GM12878 (cell line): ENCODE results near the gene SNX22. TPM values are rescaled to one million over a fixed set of nuclear protein-coding genes. Genes with fewer than 3 reads are reported as not detected.

Experiments
- ATAC-seq: fragments of 200-7000 bp; cut with Tn5 transposase; 3 replicates; pipeline ENCODE4 v1.9.1; 2020; ENCODE audit warnings: mild to moderate bottlenecking, moderate library complexity
- BruUV-seq: library from RNA; stranded (reverse); fragments of 400-500 nt; replicated peaks from 2 replicates; lab custom pipeline; 2021; lab: Mats Ljungman, UMichigan
- CTCF ChIA-PET: fragments of 300-600 bp; sonication (Branson Sonifier 250); formaldehyde crosslinking; extraction: SDS; loops from one replicate; lab custom pipeline; 2021; ENCODE audit warnings: inconsistent platforms; lab: Yijun Ruan, JAX
- POLR2A ChIA-PET: fragments of 350-600 bp; formaldehyde crosslinking; extraction: SDS; loops from one replicate; lab custom pipeline; 2021; ENCODE audit warnings: inconsistent platforms; lab: Charles Lee
- RAD21 ChIA-PET: fragments of 300-600 bp; sonication (Branson Sonifier 250); formaldehyde crosslinking; loops from one replicate; lab custom pipeline; 2023; ENCODE audit warnings: antibody characterized with exemption; ENCODE audit not compliant: unreplicated experiment; lab: Charles Lee
- SMC1A ChIA-PET: fragments of 300-600 bp; sonication (Branson Sonifier 250); formaldehyde crosslinking; loops from one replicate; lab custom pipeline; 2023; ENCODE audit not compliant: unreplicated experiment, uncharacterized antibody; lab: Charles Lee
- DNase-seq: peaks from one replicate; pipeline ENCODE4 v3.0.0-alpha.2; 2011; ENCODE audit warnings: low read depth, low spot score
- FAIRE-seq: peaks from 3 replicates; lab custom pipeline; 2011; peaks lifted over from hg19 to GRCh38; lab: Jason Lieb, UNC
- H2AFZ ChIP-seq: 2 replicates; pipeline ENCODE4 v1.6.0; 2011; ENCODE audit warnings: low read depth, low read length, control low read depth; ENCODE audit not compliant: control insufficient read depth
- H3K27ac ChIP-seq: 2 replicates; pipeline ENCODE4 v1.5.1; 2011; ENCODE audit warnings: control low read depth; ENCODE audit not compliant: control insufficient read depth, insufficient read depth
- H3K27me3 ChIP-seq, 2 experiments: replicated peaks in 1 of 2; 2 replicates each; pipeline versions ENCODE4 v1.6.0 to v1.6.1; 2011; ENCODE audit warnings: low read length in 1 of 2; ENCODE audit not compliant: control insufficient read depth in 2 of 2, insufficient read depth in 2 of 2
- H3K36me3 ChIP-seq, 2 experiments: 2 replicates each; pipeline ENCODE4 v1.5.1; 2011; ENCODE audit warnings: low read length in 1 of 2; ENCODE audit not compliant: control insufficient read depth in 2 of 2, insufficient read depth in 2 of 2
- H3K4me1 ChIP-seq: 2 replicates; pipeline ENCODE4 v1.6.1; 2011; ENCODE audit warnings: mild to moderate bottlenecking, low read length, moderate library complexity, mixed read lengths; ENCODE audit not compliant: control insufficient read depth, insufficient read depth
- H3K4me2 ChIP-seq: 2 replicates; pipeline ENCODE4 v1.6.0; 2011; ENCODE audit warnings: control low read depth; ENCODE audit not compliant: control insufficient read depth, insufficient read depth
- H3K4me3 ChIP-seq: fragments of 200-600 bp; sonication (generic); 2 replicates; pipeline ENCODE4 v1.5.1; 2016
- H3K79me2 ChIP-seq: 2 replicates; pipeline ENCODE4 v1.6.0; 2011; ENCODE audit warnings: low read length; ENCODE audit not compliant: control insufficient read depth, insufficient read depth
- H3K9ac ChIP-seq: 2 replicates; pipeline ENCODE4 v1.8.0; 2011; ENCODE audit warnings: low read length, control low read depth, mixed read lengths; ENCODE audit not compliant: control insufficient read depth, insufficient read depth
- H3K9me3 ChIP-seq: replicated peaks from 3 replicates; pipeline ENCODE4 v1.5.1; 2011; ENCODE audit warnings: mild to moderate bottlenecking, low read length; ENCODE audit not compliant: control insufficient read depth, insufficient read depth
- H4K20me1 ChIP-seq: 2 replicates; pipeline ENCODE4 v1.6.0; 2011; ENCODE audit not compliant: control insufficient read depth, insufficient read depth
- HCFC1 ChIP-seq: fragments of 150-350 bp; IDR thresholded peaks from 2 replicates; pipeline ENCODE4 v1.6.1; 2014; ENCODE audit warnings: low read length
- HDAC2 ChIP-seq: fragments of 200-600 bp; sonication (generic); IDR thresholded peaks from 2 replicates; pipeline ENCODE4 v1.6.1; 2017
- KDM1A ChIP-seq: fragments of 200-600 bp; sonication (generic); IDR thresholded peaks from 2 replicates; pipeline ENCODE4 v1.6.1; 2016; ENCODE audit warnings: borderline replicate concordance
- MEF2A ChIP-seq: IDR thresholded peaks from 2 replicates; pipeline ENCODE4 v1.6.1; 2011; ENCODE audit warnings: low read depth, mild to moderate bottlenecking, low read length, moderate library complexity; ENCODE audit not compliant: insufficient read depth
- MTA3 ChIP-seq: IDR thresholded peaks from 2 replicates; pipeline ENCODE4 v1.6.1; 2012; ENCODE audit warnings: low read length, inconsistent platforms, borderline replicate concordance
- PAX8 ChIP-seq: fragments of 450-650 bp; IDR thresholded peaks from 2 replicates; pipeline ENCODE4 v1.6.1; 2017; ENCODE audit warnings: mild to moderate bottlenecking, moderate library complexity
- RAD51 ChIP-seq: fragments of 450-650 bp; IDR thresholded peaks from 2 replicates; pipeline ENCODE4 v1.6.1; 2016; ENCODE audit warnings: moderate library complexity, mild to moderate bottlenecking, inconsistent platforms
- SIN3A ChIP-seq: IDR thresholded peaks from 2 replicates; pipeline ENCODE4 v1.6.1; 2012; ENCODE audit warnings: low read depth, low read length, improper control_type of control experiment
- TCF12 ChIP-seq: IDR thresholded peaks from 2 replicates; pipeline ENCODE4 v1.6.1; 2011; ENCODE audit warnings: low read depth, mild to moderate bottlenecking, low read length
- ZNF217 ChIP-seq: fragments of 450-650 bp; IDR thresholded peaks from 2 replicates; pipeline ENCODE4 v1.6.1; 2017; ENCODE audit warnings: antibody characterized with exemption, mild to moderate bottlenecking
- ZNF24 ChIP-seq: fragments of 450-650 bp; IDR thresholded peaks from 2 replicates; pipeline ENCODE4 v1.6.1; 2017; ENCODE audit warnings: antibody characterized with exemption, mild to moderate bottlenecking
- WGBS: methylation state at CpG from one replicate; pipeline ENCODE4 v1.1.6; 2016; ENCODE audit warnings: low lambda C conversion rate; ENCODE audit not compliant: insufficient replicate concordance, insufficient coverage; ENCODE audit errors: missing lambda C conversion rate; 5-methylcytosine and 5-hydroxymethylcytosine counted together
- in situ Hi-C: fragments of 300-500 bp; cut with MboI; formaldehyde crosslinking; loops from 9 replicates; pipeline ENCODE4 v1.14.3; 2018; ENCODE audit warnings: mixed read lengths
- intact Hi-C: fragments of 100-400 bp; cut with micrococcal nuclease; formaldehyde crosslinking; loops from one replicate; pipeline ENCODE4 v1.14.2; 2022; ENCODE audit not compliant: unreplicated experiment
- polyA plus RNA-seq, 11 experiments: library from polyadenylated mRNA; depleted of rRNA in 4 of 11; unstranded in 6 of 11; stranded (reverse) in 5 of 11; fragments of >200 nt; fragmentation: Nextera tagmentation in 4 of 11; fragmentation: Illumina TruSeq in 1 of 11; extraction: Ambion mirVana in 4 of 11; extraction: Trizol in 1 of 11; gene quantifications; 1 replicate in 1 of 11; 2 replicates in 10 of 11; pipeline versions ENCODE4 v1.2.1 to v1.2.3, GENCODE V29; 2011 to 2016; ENCODE audit warnings: inconsistent platforms in 2 of 11, missing spikeins in 2 of 11, low read depth in 1 of 11
- total RNA-seq, 4 experiments: library from RNA; depleted of rRNA in 3 of 4; stranded (reverse); fragments of >200 nt in 3 of 4; fragmentation: Illumina TruSeq in 1 of 4; extraction: Trizol in 1 of 4; gene quantifications; 2 replicates each; pipeline versions ENCODE4 v1.2.1 to v1.2.3, GENCODE V29; 2013 to 2021
- TF ChIP-seq, protein P1 (sequence below): fragments of 450-650 bp; IDR thresholded peaks from 2 replicates; pipeline ENCODE4 v1.6.1; 2017; ENCODE audit warnings: antibody characterized with exemption, mild to moderate bottlenecking, moderate library complexity

SNX22 gene
- total and polyA plus RNA-seq, 10 of the 15 experiments (the other 5 are each of a cell fraction or from before 2014, with no cell fraction given) = 4.4 to 29.0 (median 8.7) TPM

DNA sequence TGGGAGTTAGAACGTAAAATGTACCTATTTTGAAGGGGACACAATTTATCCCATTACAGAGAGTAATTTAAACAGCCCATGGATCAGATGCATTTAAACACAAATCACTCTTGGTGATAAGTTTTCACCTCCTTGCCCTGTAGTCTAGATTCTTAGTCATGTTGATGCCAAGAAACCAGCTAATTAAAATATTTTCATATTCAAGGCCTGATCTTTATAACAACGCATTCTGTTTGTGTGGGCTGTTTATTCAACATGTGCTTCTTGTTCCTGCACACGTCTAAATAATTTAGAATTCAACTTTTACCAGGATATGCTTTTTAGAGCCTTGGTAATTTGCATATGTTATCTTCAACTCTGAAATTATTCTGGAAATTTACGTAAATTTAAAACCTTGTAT, 29.9 kb upstream of the SNX22 start:
- Histone ChIP-seq H3K4me1 (no peaks in the 10 kb centered on the region), H3K79me2 (no peaks in the 10 kb centered on the region), H3K9me3 (no peaks in the 10 kb centered on the region; the same call in 2 of the 3 replicates), H4K20me1 (no peaks in the 10 kb centered on the region), H3K9ac (no peak overlapping the region), H3K27ac (no peak overlapping the region), H3K27me3 (no peaks in the 10 kb centered on the region), H3K4me2 (no peak overlapping the region), H2AFZ (no peak overlapping the region), H3K4me3 (no peak overlapping the region), H3K36me3 (peaks cover 13 to 37% of the 10 kb centered on the region in 2 experiments)
- WGBS = 67% methylated on average over 4 of the region's 4 CpGs
- ATAC-seq (no peak), FAIRE-seq (no peak), DNase-seq (no peak)
- POLR2A ChIA-PET = interaction anchor here (1.7 kb wide), 1 partner anchor 10 kb away, joined by 4 read pairs; no protein-coding TSS in a partner anchor
- in situ Hi-C loops = no loop called here
- intact Hi-C loops = no loop called here
- CTCF ChIA-PET = interaction anchor here (0.9 to 1.9 kb wide), 4 partner anchors 9 to 110 kb away, joined by 3 to 5 read pairs (median 3); no protein-coding TSS in a partner anchor
- TF ChIP-seq MTA3 (no peak), SIN3A (no peak), KDM1A (no peak), RAD51 (no peak), HDAC2 (no peak), HCFC1 (no peak), ZNF217 (no peak), PAX8 (no peak), TCF12 (no peak), ZNF24 (no peak), MEF2A (no peak)
- TF ChIP-seq, protein P1, sequence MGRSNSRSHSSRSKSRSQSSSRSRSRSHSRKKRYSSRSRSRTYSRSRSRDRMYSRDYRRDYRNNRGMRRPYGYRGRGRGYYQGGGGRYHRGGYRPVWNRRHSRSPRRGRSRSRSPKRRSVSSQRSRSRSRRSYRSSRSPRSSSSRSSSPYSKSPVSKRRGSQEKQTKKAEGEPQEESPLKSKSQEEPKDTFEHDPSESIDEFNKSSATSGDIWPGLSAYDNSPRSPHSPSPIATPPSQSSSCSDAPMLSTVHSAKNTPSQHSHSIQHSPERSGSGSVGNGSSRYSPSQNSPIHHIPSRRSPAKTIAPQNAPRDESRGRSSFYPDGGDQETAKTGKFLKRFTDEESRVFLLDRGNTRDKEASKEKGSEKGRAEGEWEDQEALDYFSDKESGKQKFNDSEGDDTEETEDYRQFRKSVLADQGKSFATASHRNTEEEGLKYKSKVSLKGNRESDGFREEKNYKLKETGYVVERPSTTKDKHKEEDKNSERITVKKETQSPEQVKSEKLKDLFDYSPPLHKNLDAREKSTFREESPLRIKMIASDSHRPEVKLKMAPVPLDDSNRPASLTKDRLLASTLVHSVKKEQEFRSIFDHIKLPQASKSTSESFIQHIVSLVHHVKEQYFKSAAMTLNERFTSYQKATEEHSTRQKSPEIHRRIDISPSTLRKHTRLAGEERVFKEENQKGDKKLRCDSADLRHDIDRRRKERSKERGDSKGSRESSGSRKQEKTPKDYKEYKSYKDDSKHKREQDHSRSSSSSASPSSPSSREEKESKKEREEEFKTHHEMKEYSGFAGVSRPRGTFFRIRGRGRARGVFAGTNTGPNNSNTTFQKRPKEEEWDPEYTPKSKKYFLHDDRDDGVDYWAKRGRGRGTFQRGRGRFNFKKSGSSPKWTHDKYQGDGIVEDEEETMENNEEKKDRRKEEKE = no peak
- SMC1A ChIA-PET = interaction anchor here (1.2 kb wide), 1 partner anchor 12 kb away, joined by 4 read pairs; no protein-coding TSS in a partner anchor
- no TSS peak for BruUV-seq
- RAD21 ChIA-PET = interaction anchor here (1.1 kb wide), 1 partner anchor 32 kb away, joined by 3 read pairs; no protein-coding TSS in a partner anchor
